Mononuclear cell (primary cell): Measurements from ENCODE around the gene ADM2. TPM values are rescaled to one million over a fixed set of nuclear protein-coding genes. Genes with fewer than 3 reads are reported as not detected.

Experiments
- H3K27me3 ChIP-seq: 2 replicates; pipeline ENCODE4 v1.6.0; 2011; ENCODE audit warnings: low read length, control low read depth; ENCODE audit not compliant: insufficient read depth
- H3K4me1 ChIP-seq: 2 replicates; pipeline ENCODE4 v1.5.1; 2011; ENCODE audit warnings: mild to moderate bottlenecking, low read length, control low read depth; ENCODE audit not compliant: insufficient read depth
- H3K4me3 ChIP-seq: 2 replicates; pipeline ENCODE4 v1.5.1; 2011; ENCODE audit warnings: mild to moderate bottlenecking, low read length, moderate library complexity
- H3K9me3 ChIP-seq: 2 replicates; pipeline ENCODE4 v1.5.1; 2011; ENCODE audit warnings: low read depth, mild to moderate bottlenecking, control low read depth, low read length
- total RNA-seq: library from RNA; depleted of rRNA; stranded (reverse); fragments of >200 nt; gene quantifications from one replicate; pipeline ENCODE4 v1.2.3, GENCODE V29; 2012

ADM2 gene
- total RNA-seq, 1 donor, result 0.31 TPM

GRCh38 chr22:50441428-50441993 is 39.8 kb upstream of the ADM2 start:
- no peaks in the 10 kb centered on the region for H3K9me3 ChIP-seq
- H3K27me3 ChIP-seq, result no peaks in the 10 kb centered on the region
- no peak overlapping the region for H3K4me3 ChIP-seq
- H3K4me1 ChIP-seq, result peaks cover 15% of the 10 kb centered on the region

GRCh38 chr22:50443197-50443596 is 38.1 kb upstream of the ADM2 start:
- Histone ChIP-seq H3K4me3 (no peak overlapping the region), H3K4me1 (peaks cover 15% of the 10 kb centered on the region), H3K27me3 (no peaks in the 10 kb centered on the region), H3K9me3 (no peaks in the 10 kb centered on the region)

DNA sequence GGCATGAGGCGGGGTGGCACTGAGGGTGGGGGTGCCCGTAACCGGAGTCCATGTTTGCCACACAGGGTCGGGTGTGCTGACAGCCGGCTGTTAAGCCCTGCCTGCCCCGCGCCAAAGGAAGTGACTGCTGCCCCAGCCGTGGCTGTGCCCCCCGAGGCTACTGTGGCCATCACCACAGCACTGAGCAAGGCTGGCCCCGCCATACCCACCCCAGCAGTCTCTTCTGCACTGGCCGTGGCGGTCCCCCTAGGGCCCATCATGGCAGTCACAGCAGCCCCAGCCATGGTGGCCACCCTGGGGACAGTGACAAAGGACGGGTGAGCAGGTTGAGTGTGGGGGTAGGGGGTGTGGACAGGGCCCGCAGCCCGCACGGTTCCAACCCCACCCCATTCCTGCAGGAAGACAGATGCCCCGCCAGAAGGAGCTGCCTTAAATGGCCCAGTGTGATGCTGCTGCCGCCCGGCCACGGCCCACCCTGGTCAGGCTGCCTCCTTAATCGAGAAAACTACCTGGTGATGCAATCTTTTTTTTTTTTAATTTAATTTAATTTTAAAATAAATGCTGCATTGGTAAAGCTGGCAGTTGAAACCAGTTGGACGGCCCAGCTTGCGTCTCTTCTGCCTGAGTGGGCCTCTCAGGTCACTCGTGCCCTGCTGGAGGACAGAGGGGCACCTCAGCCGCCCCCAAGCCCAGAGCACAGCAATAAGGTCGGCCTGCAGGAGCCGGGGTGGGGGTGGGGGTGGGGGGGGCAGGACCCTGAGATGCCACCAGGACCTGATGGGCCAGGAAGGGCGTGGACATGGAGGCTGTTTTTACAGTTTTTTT is 37.3 kb upstream of the ADM2 start:
- Histone ChIP-seq H3K4me1 (peaks cover 15% of the 10 kb centered on the region), H3K4me3 (no peak overlapping the region), H3K27me3 (no peaks in the 10 kb centered on the region), H3K9me3 (no peaks in the 10 kb centered on the region)

DNA sequence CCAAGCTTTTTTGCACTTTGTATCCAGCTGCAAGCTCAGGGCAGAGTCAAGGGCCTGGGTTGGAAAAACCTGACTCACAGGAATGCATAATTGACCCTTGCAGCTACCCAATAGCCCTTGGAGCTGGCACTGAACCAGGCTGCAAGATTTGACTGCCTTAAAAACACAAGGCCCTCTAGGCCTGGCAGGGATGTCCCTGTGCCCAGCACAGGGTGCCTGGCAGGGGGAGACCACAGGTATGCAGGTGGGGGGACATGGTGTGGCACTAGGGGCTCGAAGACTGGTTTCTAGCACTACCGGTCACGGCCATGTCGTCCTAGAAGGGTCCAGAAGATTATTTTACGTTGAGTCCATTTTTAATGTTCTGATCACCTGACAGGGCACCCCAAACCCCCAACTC is 36.7 kb upstream of the ADM2 start:
- no peak overlapping the region for H3K4me3 ChIP-seq
- no peaks in the 10 kb centered on the region for H3K9me3 ChIP-seq
- peaks cover 15% of the 10 kb centered on the region for H3K4me1 ChIP-seq
- H3K27me3 ChIP-seq, result no peaks in the 10 kb centered on the region

DNA sequence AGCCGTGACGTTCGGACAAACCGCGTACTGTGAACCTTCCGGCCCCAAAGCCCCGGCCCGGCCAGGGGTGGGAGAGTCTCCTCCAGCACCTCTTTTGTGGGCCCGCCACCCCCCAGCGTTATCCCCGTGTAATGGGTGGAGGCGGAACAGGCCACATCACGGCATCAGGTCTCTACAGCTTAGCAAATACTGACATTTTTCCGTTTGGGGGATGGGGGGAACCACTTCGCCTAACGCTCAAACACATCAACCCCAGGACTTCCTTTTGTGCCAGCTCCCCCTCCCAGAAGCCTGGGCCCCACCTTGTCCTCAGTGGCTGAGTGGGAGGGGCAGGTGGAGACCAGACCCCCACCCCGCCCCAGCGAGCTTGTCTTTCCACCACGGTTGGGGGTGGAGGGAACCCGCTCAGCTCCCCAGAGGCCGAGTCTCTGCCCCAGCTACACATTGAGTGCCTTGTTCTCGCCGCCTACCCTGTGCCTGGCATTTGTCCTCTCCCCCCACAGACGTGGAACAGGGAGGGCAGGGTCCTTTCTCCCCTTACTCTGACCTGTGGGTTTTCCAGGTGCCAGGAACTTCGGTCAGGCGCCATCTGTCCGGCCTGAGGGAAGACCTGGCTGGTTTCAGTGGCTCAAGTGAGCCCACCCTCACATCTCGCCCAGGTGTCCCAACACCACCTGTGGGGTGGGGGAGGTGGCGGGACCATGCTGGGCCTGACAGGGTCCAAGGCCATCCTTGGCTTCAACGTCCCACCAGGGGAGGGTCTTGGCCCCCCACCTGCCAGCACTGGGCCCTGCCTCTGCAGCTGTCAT is 36.1 kb upstream of the ADM2 start:
- no peak overlapping the region for H3K4me3 ChIP-seq
- peaks cover 15% of the 10 kb centered on the region for H3K4me1 ChIP-seq
- H3K27me3 ChIP-seq, result no peaks in the 10 kb centered on the region
- H3K9me3 ChIP-seq, result no peaks in the 10 kb centered on the region

GRCh38 chr22:50445880-50446707 is 35.2 kb upstream of the ADM2 start:
- Histone ChIP-seq H3K9me3 (no peaks in the 10 kb centered on the region), H3K27me3 (no peaks in the 10 kb centered on the region), H3K4me3 (no peak overlapping the region), H3K4me1 (peaks cover 15% of the 10 kb centered on the region)

- H3K4me1 ChIP-seq, result peaks cover 15% of the 10 kb centered on the region
- H3K27me3 ChIP-seq, result no peaks in the 10 kb centered on the region
- no peak overlapping the region for H3K4me3 ChIP-seq
- H3K9me3 ChIP-seq, result no peaks in the 10 kb centered on the region
Measured at GRCh38 chr22:50446708-50447575, 34.4 kb upstream of the ADM2 start.

GRCh38 chr22:50447576-50448551 is 33.5 kb upstream of the ADM2 start:
- H3K4me3 ChIP-seq, result no peak overlapping the region
- H3K4me1 ChIP-seq, result peaks cover 15% of the 10 kb centered on the region
- no peaks in the 10 kb centered on the region for H3K27me3 ChIP-seq
- H3K9me3 ChIP-seq, result no peaks in the 10 kb centered on the region

DNA sequence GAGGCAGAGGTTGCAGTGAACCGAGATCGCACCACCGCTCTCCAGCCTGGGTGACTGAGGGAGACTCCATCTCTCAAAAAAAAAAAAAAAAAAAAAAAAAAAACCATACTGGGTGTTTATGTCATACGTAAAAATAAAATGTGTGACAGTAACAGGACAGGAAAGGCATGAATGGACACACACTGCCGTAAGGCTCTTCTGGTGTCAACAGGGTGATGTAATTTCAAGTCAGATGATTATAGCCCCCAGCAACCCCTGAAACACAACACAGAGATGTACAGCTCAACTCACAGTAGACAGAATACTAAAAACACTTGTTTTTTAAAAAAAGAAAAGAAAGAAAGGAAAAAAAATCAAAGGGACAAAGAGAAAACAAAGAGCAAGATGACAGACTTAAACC is 28.7 kb upstream of the ADM2 start:
- Histone ChIP-seq H3K27me3 (no peaks in the 10 kb centered on the region), H3K9me3 (no peaks in the 10 kb centered on the region), H3K4me1 (peaks cover 3% of the 10 kb centered on the region), H3K4me3 (no peak overlapping the region)

- Histone ChIP-seq H3K4me3 (no peak overlapping the region), H3K9me3 (no peaks in the 10 kb centered on the region), H3K4me1 (peaks cover 3% of the 10 kb centered on the region), H3K27me3 (no peaks in the 10 kb centered on the region)
Measured at GRCh38 chr22:50454556-50455075, 26.7 kb upstream of the ADM2 start.

DNA sequence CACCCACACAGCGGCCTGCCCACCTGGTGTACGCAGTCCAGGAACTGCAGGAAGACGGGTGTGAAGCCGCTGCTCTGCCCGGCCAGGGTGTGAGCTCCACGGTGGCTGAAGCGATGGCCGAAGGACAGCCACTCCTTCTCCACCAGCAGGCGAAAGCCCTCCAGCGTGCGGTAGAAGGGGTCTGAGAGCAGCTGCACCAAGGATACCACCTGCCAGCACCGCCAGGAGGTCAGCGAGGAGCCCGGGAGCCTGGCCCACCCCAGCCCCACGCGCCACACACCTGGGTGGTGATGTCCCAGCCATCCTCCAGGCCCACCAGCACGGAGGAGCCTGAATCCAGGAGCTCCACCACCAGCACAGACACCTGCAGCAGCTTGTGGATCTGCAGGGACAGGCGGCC is 26.1 kb upstream of the ADM2 start:
- H3K9me3 ChIP-seq, result no peaks in the 10 kb centered on the region
- H3K4me3 ChIP-seq, result no peak overlapping the region

GRCh38 chr22:50456026-50456425 is 25.3 kb upstream of the ADM2 start:
- Histone ChIP-seq H3K27me3 (no peaks in the 10 kb centered on the region), H3K4me1 (peaks cover 3% of the 10 kb centered on the region), H3K4me3 (no peak overlapping the region), H3K9me3 (no peaks in the 10 kb centered on the region)

More for the DNA sequence above, 26.1 kb upstream of the ADM2 start:
- Histone ChIP-seq H3K27me3 (no peaks in the 10 kb centered on the region), H3K4me1 (peaks cover 3% of the 10 kb centered on the region)
